HG03280 (cell line): ENCODE measurements around the gene MYRIP.
"Not testable (repeated sequence)": the region's sequence is repeated elsewhere in the genome, so short reads cannot be mapped to it uniquely, and the experiment has no call there.

Experiments
- ATAC-seq: cut with Tn5 transposase; IDR thresholded peaks from one replicate; pipeline ENCODE4 v1.9.1; 2021; ENCODE audit warnings: mild to moderate bottlenecking, moderate library complexity; ENCODE audit not compliant: unreplicated experiment

Gene MYRIP

GRCh38 chr3:39809181-39809994 is at the start of gene MYRIP:
Gene MYRIP, plus strand, starts transcription at chr3:39809609. Its CDS starts 91,208 bp downstream, at chr3:39900817.
- peak; percentile 73 for ATAC-seq

GRCh38 chr3:39760325-39760724 is 49.1 kb upstream of the MYRIP start:
- ATAC-seq = no peak

GRCh38 chr3:39762537-39763070 is 46.8 kb upstream of the MYRIP start:
- ATAC-seq = no peak

- ATAC-seq = no peak
Observed at GRCh38 chr3:39763390-39763789, 46.0 kb upstream of the MYRIP start.

GRCh38 chr3:39765575-39765974 is 43.8 kb upstream of the MYRIP start:
- ATAC-seq = no peak

GRCh38 chr3:39766433-39766832 is 43.0 kb upstream of the MYRIP start:
- ATAC-seq = no peak

- not testable (repeated sequence) for ATAC-seq
Observed at GRCh38 chr3:39766909-39767308, 42.5 kb upstream of the MYRIP start.

GRCh38 chr3:39778168-39778567 is 31.2 kb upstream of the MYRIP start:
- not testable (repeated sequence) for ATAC-seq

GRCh38 chr3:39779511-39780230 is 29.7 kb upstream of the MYRIP start:
- ATAC-seq = no peak

- no peak for ATAC-seq
Observed at GRCh38 chr3:39780352-39780751, 29.1 kb upstream of the MYRIP start.

GRCh38 chr3:39781025-39781424 is 28.4 kb upstream of the MYRIP start:
- no peak for ATAC-seq

- ATAC-seq = no peak
Observed at GRCh38 chr3:39781632-39782031, 27.8 kb upstream of the MYRIP start.

- no peak for ATAC-seq
Observed at GRCh38 chr3:39783680-39784079, 25.7 kb upstream of the MYRIP start.

GRCh38 chr3:39784922-39785321 is 24.5 kb upstream of the MYRIP start:
- ATAC-seq = no peak

- no peak for ATAC-seq
Observed at GRCh38 chr3:39788128-39788883, 21.1 kb upstream of the MYRIP start.

- ATAC-seq = no peak
Observed at GRCh38 chr3:39791603-39792002, 17.8 kb upstream of the MYRIP start.

- ATAC-seq = no peak
Observed at GRCh38 chr3:39794880-39795279, 14.5 kb upstream of the MYRIP start.

- ATAC-seq = no peak
Observed at GRCh38 chr3:39801216-39801615, 8.2 kb upstream of the MYRIP start.

GRCh38 chr3:39802486-39802885 is 6.9 kb upstream of the MYRIP start:
- ATAC-seq = not testable (repeated sequence)

- no peak for ATAC-seq
Observed at GRCh38 chr3:39803956-39804355, 5.5 kb upstream of the MYRIP start.

GRCh38 chr3:39804951-39805350 is 4.5 kb upstream of the MYRIP start:
- no peak for ATAC-seq
